Colonic mucosa (tissue), 4 donors: Measurements from ENCODE around the gene RAC3. TPM values are rescaled to one million over a fixed set of nuclear protein-coding genes. Genes with fewer than 3 reads are reported as not detected.
A peak's percentile ranks its signal among the peaks of the same experiment; 100 is the strongest.

Experiments
- DNase-seq: peaks from one replicate; pipeline ENCODE4 v3.0.0-alpha.2; 2020
- H3K27ac ChIP-seq: fragments of 200-600 bp; one replicate; pipeline ENCODE4 v1.8.0; 2021
- H3K27me3 ChIP-seq: fragments of 200-600 bp; one replicate; pipeline ENCODE4 v1.8.0; 2021
- H3K36me3 ChIP-seq: fragments of 200-600 bp; one replicate; pipeline ENCODE4 v1.8.0; 2021
- H3K4me1 ChIP-seq: fragments of 200-600 bp; one replicate; pipeline ENCODE4 v1.8.0; 2021; ENCODE audit warnings: mild to moderate bottlenecking
- H3K4me3 ChIP-seq: fragments of 200-600 bp; one replicate; pipeline ENCODE4 v1.8.0; 2021
- H3K9ac ChIP-seq, 2 donors: one replicate each; pipeline ENCODE4 v1.7.0; 2013; ENCODE audit warnings: control low read depth in 2 of 2, low read depth in 2 of 2, low read length in 2 of 2
- H3K9me3 ChIP-seq: fragments of 200-600 bp; one replicate; pipeline ENCODE4 v1.8.0; 2021
- intact Hi-C: fragments of 100-400 bp; cut with DNase I; formaldehyde crosslinking; loops from one replicate; pipeline ENCODE4 v1.14.1; 2022
- total RNA-seq, 2 donors: library from RNA; stranded (reverse); fragmentation: NEBNext Ultra II Directional in 1 of 2; extraction: Animal tissue kit (Norgen Biotek cat#: 25700) in 1 of 2; gene quantifications; one replicate each; pipeline ENCODE4 v1.2.1, GENCODE V29; 2021
- TF ChIP-seq, protein P1 (sequence below): fragments of 200-600 bp; IDR thresholded peaks from one replicate; pipeline ENCODE4 v1.8.0; 2022; ENCODE audit warnings: antibody characterized with exemption, mild to moderate bottlenecking
- donor health status: healthy.
- donor health status: DM: no; HTN: no; CAD: no.
- donor health status: DM: no; HTN: no; CAD: no.

Gene RAC3
- total RNA-seq, 2 donors from 2014 or later, result 7.0 to 16.6 TPM

DNA sequence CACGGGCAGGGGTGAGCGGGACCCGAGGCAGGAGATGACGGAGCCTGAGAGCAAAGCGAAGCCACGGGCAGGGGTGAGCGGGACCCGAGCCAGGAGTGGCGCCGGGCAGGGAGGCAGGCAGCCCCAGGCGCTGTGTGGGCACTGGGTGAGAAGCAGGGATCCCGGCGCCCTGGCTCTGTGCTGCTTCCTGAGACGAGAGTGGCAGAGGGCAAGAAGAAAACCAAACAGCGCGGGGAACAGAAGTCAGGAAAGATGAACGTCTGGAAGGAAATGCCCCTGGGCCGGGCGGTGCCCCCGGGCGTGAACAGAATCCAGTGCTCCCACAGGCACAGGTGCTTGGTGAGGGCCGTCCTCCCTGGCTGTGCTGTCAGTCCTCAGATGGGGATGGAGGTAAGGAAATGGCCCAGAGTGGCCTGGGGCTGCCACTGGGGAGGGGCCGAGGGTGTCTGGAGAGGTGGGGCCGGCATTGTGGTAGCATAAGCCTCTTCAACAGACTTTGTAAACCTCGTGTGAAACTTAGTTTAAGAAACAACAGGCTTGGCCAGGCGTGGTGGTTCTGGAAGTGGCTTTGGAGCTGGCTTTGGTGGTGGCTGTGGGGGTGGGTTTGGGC, 44.2 kb upstream of the RAC3 start:
- no peaks in the 10 kb centered on the region for H3K9me3 ChIP-seq
- no peaks in the 10 kb centered on the region for H3K27me3 ChIP-seq
- H3K4me1 ChIP-seq, result peaks cover 13% of the 10 kb centered on the region
- no peak overlapping the region for H3K4me3 ChIP-seq
- H3K27ac ChIP-seq, result no peak overlapping the region
- peaks cover 6% of the 10 kb centered on the region for H3K36me3 ChIP-seq
- DNase-seq, result no peak
- intact Hi-C loops, result no loop called here
- TF ChIP-seq, protein P1, sequence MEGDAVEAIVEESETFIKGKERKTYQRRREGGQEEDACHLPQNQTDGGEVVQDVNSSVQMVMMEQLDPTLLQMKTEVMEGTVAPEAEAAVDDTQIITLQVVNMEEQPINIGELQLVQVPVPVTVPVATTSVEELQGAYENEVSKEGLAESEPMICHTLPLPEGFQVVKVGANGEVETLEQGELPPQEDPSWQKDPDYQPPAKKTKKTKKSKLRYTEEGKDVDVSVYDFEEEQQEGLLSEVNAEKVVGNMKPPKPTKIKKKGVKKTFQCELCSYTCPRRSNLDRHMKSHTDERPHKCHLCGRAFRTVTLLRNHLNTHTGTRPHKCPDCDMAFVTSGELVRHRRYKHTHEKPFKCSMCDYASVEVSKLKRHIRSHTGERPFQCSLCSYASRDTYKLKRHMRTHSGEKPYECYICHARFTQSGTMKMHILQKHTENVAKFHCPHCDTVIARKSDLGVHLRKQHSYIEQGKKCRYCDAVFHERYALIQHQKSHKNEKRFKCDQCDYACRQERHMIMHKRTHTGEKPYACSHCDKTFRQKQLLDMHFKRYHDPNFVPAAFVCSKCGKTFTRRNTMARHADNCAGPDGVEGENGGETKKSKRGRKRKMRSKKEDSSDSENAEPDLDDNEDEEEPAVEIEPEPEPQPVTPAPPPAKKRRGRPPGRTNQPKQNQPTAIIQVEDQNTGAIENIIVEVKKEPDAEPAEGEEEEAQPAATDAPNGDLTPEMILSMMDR, result no peak
- H3K9ac ChIP-seq, result no peak overlapping the region

DNA sequence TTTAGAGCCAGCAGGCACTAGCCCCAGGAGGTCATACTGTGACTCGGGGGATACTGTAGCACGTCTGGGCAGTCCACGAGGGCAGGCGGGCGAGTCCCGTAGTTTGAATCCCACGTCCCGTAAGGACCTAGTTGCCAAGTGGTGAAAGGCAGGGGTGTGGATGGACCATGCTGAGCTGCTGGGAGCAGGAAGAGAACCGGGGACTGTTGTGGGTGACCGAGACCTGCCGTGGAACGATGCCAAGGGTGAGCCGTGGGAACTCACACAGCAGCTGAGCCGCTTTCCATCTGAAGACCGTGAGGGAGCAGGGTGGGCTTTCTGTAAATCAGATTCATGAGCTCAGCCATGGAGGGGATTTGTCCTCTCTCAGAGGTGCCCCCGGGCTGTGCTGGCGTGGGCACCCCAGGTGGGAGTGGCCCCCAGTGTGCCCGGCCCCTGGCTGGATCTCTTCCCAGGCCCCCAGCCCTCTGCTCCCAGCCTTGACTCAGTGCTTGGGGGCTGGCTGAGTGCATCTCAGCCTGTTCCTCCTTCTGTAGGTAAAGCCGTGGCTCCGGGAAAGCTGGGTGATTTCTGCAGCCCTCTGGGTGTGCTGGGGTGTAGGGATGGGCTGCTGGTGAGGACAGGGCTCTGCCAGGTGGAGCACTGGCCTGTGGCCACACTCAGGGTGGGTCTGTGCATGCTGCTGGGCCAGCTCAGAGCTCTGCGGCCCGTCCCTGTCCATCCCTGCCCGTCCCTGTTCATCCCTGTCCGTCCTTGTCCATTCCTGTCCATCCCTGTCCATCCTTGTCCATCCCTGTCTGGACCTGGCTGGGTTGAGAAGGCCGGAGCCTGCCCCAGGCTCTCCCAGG, 40.4 kb upstream of the RAC3 start:
- TF ChIP-seq, protein P1, result no peak
- Histone ChIP-seq H3K9me3 (no peaks in the 10 kb centered on the region), H3K4me1 (peaks cover 14% of the 10 kb centered on the region), H3K4me3 (no peak overlapping the region), H3K36me3 (peaks cover 3% of the 10 kb centered on the region), H3K9ac (peak overlapping the region in 1 of 2 donors; percentile 58), H3K27ac (peak overlapping the region; percentile 36), H3K27me3 (no peaks in the 10 kb centered on the region)
- DNase-seq, result no peak
- intact Hi-C loops, result no loop called here

- Histone ChIP-seq H3K4me1 (peaks cover 14% of the 10 kb centered on the region), H3K27me3 (no peaks in the 10 kb centered on the region), H3K27ac (peak overlapping the region; percentile 36), H3K9ac (peak overlapping the region; percentile 30 to 58), H3K9me3 (no peaks in the 10 kb centered on the region), H3K36me3 (no peaks in the 10 kb centered on the region), H3K4me3 (no peak overlapping the region)
- intact Hi-C loops, result no loop called here
- DNase-seq, result peak; percentile 92
- TF ChIP-seq, protein P1, result no peak
These were observed 39.7 kb upstream of the RAC3 start for GRCh38 chr17:81991684-81992305.

- TF ChIP-seq, protein P1, result no peak
- no peaks in the 10 kb centered on the region for H3K9me3 ChIP-seq
- H3K4me1 ChIP-seq, result peaks cover 14% of the 10 kb centered on the region
- intact Hi-C loops, result no loop called here
- H3K9ac ChIP-seq, result peak overlapping the region; percentile 30 to 58
- H3K36me3 ChIP-seq, result no peaks in the 10 kb centered on the region
- H3K4me3 ChIP-seq, result no peak overlapping the region
- H3K27me3 ChIP-seq, result no peaks in the 10 kb centered on the region
- H3K27ac ChIP-seq, result peak overlapping the region; percentile 36
- no peak for DNase-seq
These were observed 39.0 kb upstream of the RAC3 start for GRCh38 chr17:81992306-81993102.
